HFF-Myc (cell line): ENCODE data around the gene ST6GALNAC5.

Source experiments
- DNase-seq: peaks from one replicate; pipeline ENCODE4 v3.0.0-alpha.2; 2011; ENCODE audit warnings: low read depth; ENCODE audit errors: extremely low read depth
- H3K4me3 ChIP-seq: replicated peaks from 2 replicates; pipeline ENCODE4 v1.5.1; 2011; ENCODE audit warnings: low read depth, mild to moderate bottlenecking, control low read depth, low read length
- TF ChIP-seq, protein P1 (sequence below): IDR thresholded peaks from 2 replicates; pipeline ENCODE4 v1.5.1; 2012; ENCODE audit warnings: mild to moderate bottlenecking, low read depth, low read length, control low read depth; ENCODE audit errors: missing control alignments

ST6GALNAC5 gene

GRCh38 chr1:76989976-76990375, 122.7 kb downstream of the ST6GALNAC5 start:
- no peak overlapping the region for H3K4me3 ChIP-seq
- TF ChIP-seq, protein P1, sequence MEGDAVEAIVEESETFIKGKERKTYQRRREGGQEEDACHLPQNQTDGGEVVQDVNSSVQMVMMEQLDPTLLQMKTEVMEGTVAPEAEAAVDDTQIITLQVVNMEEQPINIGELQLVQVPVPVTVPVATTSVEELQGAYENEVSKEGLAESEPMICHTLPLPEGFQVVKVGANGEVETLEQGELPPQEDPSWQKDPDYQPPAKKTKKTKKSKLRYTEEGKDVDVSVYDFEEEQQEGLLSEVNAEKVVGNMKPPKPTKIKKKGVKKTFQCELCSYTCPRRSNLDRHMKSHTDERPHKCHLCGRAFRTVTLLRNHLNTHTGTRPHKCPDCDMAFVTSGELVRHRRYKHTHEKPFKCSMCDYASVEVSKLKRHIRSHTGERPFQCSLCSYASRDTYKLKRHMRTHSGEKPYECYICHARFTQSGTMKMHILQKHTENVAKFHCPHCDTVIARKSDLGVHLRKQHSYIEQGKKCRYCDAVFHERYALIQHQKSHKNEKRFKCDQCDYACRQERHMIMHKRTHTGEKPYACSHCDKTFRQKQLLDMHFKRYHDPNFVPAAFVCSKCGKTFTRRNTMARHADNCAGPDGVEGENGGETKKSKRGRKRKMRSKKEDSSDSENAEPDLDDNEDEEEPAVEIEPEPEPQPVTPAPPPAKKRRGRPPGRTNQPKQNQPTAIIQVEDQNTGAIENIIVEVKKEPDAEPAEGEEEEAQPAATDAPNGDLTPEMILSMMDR = no peak

DNA sequence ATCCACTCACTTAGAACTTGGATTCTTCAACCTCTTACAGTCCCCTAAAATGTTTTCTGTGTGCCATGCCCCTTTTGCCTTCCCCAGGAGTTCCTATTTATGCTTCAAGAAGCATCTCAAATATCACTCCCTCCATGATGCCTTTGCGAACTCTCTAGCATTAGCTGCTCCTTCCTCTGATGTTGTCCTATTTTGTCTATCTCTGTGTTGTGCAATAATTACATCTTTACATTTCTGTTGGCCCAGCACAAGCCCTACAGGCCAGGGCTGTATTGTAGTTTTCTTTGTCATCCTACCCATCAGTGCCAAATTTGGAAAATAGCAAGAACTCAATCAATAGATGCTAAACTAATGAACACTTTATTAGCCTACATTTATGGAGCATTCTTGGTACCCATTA, 125.8 kb downstream of the ST6GALNAC5 start:
- TF ChIP-seq, protein P1 = no peak
- DNase-seq = no peak
- H3K4me3 ChIP-seq = no peak overlapping the region

More at GRCh38 chr1:76989976-76990375, 122.7 kb downstream of the ST6GALNAC5 start:
- DNase-seq = no peak

DNA sequence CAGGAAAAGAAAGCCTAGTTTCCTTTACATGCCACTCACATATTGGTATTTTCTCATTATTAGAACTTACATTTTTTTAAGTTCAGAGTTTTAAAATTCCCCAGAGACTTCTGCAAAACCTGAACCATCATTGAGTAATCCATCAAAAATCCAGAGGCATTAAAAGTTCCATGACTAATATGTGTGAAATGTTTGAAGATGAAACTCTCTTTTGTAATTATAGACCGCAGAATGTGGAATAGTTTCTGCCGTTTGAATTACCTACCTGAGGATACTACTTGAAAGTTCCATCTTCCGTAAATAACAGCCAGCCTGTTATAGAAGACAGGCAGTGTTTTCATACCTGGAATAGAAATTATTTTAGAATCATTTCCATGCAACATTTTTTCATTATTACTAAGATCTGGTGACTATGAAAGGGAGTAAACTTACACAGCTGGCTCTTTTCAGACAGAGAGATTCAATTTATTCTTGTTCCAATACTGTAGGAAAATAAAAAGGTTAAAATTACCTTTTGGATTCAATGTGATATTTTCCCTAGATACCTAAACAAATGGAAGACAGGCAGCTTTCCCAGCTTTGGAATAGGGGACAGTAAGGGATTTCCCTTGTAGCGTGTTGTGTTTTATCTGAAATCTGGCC, 131.4 kb downstream of the ST6GALNAC5 start:
- DNase-seq = peak; percentile 3
- no peak overlapping the region for H3K4me3 ChIP-seq

GRCh38 chr1:77007675-77008074, 140.4 kb downstream of the ST6GALNAC5 start:
- DNase-seq = no peak
- TF ChIP-seq, protein P1 = no peak

More for the DNA sequence above, 131.4 kb downstream of the ST6GALNAC5 start:
- TF ChIP-seq, protein P1 = no peak

DNA sequence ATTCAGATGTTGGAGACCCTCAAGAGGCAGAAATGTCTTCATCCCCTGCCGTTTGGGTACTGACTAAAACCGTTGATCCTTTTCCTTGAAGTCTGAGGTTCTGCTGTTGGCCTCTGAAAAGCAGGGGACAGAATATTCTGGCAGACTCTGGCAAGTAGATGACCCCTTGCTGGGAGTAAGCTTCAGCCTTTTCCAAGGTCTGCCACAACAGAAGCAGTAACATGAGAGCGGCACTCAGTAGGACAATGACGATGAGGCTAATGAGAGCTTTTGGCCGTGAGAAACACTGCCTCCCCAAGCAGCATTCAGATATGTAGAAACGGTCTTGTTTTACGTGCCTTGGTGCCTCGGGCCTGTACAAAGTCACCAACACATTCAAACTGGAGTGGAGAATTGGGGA, 143.7 kb downstream of the ST6GALNAC5 start:
- H3K4me3 ChIP-seq = no peak overlapping the region
- TF ChIP-seq, protein P1 = no peak
- DNase-seq = no peak

More at GRCh38 chr1:77007675-77008074, 140.4 kb downstream of the ST6GALNAC5 start:
- no peak overlapping the region for H3K4me3 ChIP-seq

DNA sequence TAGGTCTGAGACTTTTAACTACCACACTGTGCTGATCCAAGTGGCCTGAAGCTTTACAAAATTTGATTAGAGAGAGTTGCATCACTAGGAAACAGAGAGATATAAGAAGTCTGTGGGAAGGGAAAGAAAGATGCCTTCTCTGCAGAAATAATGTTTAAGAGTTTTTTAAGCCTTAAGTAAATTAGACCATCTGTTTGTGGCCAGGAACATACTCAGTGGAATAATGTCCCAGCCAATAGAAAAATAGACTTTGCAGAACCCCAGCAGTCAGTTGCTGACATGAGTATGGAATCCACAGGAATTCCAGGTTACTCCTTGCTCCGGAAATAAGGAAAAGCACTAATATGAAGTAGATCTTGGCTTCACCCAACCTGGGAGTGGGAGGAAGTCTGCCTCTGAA, 144.8 kb downstream of the ST6GALNAC5 start:
- H3K4me3 ChIP-seq = no peak overlapping the region
- TF ChIP-seq, protein P1 = no peak
- no peak for DNase-seq

DNA sequence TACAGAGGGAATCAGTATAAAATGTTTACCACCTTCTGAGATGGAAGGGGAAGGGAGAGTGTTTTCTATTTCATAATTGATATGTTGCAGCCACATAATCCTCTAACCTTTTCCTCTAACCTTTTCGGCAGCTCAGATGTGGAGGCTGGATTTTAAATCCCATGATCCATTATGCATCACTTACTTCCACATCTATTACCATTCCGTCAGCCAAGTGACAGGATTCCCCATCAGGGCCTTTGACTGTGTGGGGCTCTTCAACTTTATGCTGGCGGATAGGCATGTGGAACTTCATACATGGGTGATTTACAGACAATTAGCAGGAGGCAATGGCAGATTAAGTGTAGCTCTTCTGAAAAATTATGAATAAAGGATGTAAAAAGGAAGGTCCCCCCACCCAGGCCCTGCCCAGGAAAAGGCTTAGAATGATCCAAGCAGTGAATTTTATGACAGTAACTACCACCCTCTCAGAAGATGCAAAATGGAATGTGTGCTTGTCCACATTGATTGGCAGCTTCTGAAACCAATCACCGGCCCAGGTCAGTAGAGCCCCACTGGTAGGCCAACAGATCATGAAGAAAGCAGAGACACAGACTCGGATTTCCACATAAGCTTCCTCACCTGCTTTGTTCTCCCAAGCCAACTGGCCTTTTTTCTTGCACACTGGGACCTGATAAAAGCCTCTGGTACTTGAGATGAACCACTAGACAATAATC, 147.0 kb downstream of the ST6GALNAC5 start:
- H3K4me3 ChIP-seq = no peak overlapping the region
- TF ChIP-seq, protein P1 = no peak
- DNase-seq = no peak
